Measurements from ENCODE around the gene BOC.

- TF ChIP-seq CTCF (IDR thresholded peaks at IDR 0.05; ENCODE audit: borderline replicate concordance, extremely low read depth, low read length, poor library complexity, severe bottlenecking): no peak
- no peak for TF ChIP-seq EZH2 (IDR thresholded peaks at IDR 0.05; ENCODE audit: borderline replicate concordance, low read depth, low read length, severe bottlenecking)
These were observed 3.7 kb downstream of the BOC start for GRCh38 chr3:113214917-113215595.
